Globus pallidus (tissue), 1 donor: Measurements from ENCODE around the gene RASAL1.

Source experiments
- DNase-seq: peaks from one replicate; pipeline ENCODE4 v3.0.0-alpha.2; 2015; ENCODE audit warnings: low spot score

The RASAL1 gene

DNA sequence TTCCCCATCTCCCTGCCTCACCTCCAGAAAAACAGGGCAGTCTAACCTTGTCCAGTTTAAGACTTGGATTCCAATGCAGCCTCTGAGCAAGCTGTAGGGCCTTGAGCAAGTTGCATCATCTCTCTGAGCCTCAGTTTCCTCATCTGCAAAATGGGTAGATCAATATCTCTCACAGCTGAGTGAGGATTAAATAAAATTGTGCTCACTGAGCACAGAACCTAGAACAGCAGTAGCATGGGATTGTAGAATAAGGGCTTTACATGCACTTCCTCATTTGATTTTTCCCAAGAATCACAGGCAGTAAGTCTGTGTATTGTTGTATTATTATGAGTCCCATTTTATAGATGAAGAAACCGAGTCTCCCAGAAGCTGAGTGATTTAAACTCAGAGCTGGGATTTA, 77.0 kb downstream of the RASAL1 start:
- no peak for DNase-seq

GRCh38 chr12:113057565-113058485, 77.7 kb downstream of the RASAL1 start:
- no peak for DNase-seq

DNA sequence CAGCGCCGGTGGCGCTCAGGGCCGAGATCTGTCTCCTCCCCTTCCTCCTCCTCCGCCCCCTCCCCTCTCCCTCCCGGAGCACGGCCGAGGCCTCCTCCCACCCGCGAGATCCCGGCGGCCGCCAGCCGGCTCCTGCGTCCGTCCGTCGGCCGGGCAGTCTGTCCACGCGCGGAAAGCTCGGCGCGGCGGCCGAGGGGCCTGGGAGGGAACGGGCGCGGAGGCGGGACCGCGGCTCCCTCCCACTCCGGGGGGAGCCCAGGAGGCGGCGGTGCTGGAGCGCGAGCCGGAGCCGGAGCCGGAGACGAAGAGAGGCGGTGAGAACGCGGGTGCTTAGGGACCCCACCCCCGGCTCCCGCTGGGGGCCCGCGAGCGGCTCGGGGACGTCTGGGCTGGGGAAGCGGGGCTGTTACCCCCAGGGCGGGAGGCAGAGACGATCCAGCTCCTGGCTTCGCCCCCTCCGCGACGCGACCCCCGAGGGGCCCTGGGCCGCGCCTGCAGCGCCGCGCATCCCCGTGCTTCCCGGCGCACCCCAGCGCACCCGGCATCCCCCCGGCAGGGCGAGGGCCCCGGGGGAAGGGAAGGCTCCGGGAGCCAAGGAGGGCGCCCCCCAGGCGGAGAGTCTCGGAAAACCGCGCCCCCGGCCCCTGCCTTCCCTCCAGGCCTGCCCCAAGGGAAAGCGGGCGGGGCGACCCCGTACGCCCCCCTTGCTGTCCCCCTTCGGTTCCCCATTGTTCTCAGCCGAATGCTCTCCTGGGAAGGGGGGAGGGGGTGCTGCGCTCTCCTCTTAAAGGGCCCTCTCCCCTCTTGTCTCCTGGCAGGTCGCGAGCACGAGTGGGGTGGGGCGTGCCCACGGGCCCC, 78.7 kb downstream of the RASAL1 start, which contains the start of gene DTX1:
DTX1 (plus strand) TSS at position 100 of the 858 bp plus-strand sequence. CDS start 1,463 bp downstream, outside the sequence.
- no peak for DNase-seq

DNA sequence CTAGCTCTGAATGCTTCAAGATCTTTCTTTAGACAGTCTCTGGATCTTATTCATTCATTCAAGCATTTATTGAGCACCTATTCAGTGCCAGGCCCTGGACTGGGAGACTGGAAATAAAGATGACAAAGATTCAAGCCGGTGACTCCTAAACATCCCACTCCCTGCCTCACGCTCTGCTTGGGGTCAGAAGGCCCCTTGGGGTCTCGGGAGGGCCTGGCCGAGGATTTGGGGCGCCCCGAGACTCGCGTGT, 79.3 kb downstream of the RASAL1 start:
- DNase-seq, result no peak

DNA sequence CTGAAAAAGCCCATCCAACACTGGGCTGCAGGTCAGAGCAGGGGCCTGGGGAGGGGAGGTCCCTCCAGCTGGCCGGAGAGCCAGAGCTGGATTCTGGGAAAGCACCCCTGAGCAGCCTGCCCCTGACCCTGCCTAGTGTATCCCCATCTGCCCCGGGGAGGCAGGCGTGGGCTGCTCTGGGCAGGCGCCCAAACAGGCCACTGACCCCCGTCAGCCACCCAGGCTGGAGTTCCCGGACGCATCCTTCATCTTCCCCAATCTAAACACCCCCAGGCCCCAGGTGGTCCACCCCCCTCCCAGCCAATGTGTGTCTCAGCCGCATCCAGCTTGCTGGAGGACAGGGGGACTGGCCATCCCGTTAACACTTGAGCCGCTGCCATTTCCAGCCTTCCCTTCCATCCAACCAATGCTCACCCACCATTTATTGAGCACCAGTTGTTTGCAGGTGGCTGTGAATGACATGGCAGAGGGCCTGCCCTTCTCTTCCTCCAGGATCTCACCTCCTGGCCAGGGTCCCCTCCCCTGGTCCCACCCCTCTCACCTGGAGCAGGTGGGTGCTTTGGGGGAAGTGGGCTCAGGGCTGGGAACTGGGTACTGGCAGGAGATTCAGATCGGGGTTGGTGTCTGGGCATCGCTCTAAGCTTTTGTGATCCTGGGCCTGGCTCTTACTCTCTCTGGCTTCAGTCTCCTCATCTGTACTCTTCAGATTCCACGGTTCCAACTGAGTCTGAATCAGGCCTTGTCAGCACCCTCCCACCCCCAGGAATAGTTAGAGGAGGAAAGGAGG, 79.8 kb downstream of the RASAL1 start:
- DNase-seq, result no peak

DNA sequence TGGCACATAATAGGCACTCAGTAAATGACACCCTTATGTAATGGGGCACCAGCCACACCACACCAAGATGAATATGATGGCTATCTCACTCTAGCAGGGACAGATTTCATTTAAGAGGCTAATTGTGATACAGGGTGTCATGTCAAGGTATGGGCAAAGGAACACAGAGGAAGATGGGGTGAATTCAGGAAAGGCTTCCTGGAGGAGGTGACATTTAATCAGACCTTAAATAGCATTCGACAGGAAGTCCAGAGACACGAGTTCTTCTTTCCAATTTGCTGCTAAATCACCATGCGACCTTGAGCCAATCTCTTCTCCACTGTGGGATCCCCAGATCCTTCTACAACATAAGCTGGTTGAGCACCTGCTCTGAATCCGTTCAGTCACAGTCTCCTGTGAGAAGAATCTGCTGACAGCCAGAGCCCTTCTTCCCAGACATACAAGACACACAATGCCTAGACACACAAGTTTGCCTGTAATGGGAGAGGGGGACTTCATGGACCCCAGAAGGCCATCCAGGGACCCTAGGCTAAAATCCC, 80.5 kb downstream of the RASAL1 start:
- DNase-seq, result no peak

DNA sequence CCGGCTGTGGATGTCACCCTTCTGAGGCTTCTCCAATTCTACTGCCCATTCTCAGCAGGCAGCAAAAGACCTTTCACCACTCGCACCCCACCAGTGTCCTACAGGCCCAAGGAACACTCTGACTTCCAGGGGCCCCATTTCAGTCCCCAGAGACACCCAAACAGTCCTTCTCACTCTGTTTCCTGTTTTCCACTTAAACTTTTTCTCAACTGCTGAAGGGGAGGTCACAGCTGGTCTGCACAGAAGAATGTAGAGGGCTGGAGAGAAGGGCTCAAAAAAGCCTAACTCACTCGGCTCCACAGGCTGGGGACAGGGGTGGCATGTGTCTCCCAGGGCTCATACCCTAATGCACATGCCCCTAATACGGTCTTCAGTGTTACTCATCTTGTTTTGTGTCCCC, 83.2 kb downstream of the RASAL1 start:
- DNase-seq, result no peak

DNA sequence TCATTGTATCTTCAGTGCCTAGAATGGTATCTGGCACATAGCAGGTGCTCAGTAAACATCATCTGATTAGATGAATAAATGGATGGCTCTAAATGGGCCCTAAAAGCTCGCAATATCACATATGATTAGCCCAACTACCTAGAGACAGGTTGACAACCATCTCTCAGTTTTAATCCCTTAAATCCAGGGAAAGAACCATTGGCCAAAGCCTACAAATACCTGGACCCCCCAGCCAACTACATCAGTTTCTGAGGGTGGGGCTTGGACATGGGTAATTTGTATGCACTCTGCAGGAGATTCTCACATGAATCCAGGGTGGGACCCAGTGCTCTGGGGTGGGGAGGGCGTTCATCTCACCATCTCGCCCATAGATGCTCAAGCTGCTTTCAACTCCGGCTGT, 83.8 kb downstream of the RASAL1 start:
- DNase-seq, result no peak

DNA sequence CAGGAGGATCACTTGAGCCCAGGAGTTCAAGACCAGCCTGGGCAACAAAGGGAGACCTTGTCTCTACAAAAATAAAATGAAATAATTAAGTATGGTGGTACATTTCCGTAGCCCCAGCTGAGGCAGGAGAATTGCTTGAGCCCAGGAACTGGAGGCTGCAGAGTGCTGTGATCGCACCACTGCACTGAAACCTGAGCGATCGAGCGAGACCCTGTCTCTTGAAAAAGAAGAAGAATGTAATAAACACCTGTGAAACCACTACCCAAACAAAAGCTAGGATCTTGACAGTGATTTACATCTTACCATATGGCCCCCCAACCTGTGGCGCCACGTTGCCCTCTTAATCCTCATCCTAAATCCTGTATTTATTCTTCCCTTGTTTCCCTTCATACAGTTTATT, 84.8 kb downstream of the RASAL1 start:
- no peak for DNase-seq

DNA sequence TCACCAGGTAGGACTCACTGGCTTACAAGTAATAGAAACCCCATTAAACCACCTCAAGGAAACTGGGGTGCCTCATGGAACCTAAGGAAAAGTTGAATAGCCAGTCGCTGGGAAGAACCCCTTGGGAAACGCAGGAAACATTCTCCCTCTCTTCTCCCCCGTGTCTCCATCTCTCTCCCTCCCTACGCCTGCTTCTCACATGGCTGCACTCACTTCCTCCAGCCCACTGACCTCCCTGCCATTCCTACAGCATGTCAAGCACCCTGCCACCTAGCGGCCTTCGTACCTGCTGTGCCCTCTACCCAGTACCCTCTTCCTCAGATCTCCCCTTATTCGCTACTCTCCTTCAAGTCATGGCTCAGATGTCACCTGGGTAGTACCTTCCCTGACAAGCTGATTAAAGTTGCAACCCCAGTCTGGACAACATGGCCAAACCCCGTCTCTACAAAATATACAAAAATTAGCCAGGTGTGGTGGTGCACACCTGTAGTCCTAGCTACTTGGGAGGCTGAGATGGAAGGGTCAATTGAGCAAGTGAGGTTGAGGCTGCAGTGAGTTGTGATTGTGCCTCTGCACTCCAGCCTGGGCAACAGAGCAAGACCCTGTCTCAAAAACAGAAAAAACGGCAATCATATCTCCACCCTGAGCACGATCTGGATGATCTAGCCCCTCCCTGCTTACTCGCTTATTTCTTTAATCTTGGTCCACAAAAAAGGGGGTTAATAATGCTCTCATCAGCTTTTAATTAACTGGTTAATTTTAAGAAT, 85.4 kb downstream of the RASAL1 start:
- DNase-seq, result no peak
